KOPT-K1 (cell line): Measurements from ENCODE around the gene RPS21.
"Not testable (repeated sequence)": the region's sequence is repeated elsewhere in the genome, so short reads cannot be mapped to it uniquely, and the experiment has no call there.

Source experiments
- H3K27ac ChIP-seq: fragments of 200-600 bp; sonication (generic); 2 replicates; pipeline ENCODE4 v1.5.1; 2016; ENCODE audit warnings: antibody characterized with exemption, mild to moderate bottlenecking, low read depth, low read length; ENCODE audit not compliant: poor library complexity, severe bottlenecking
- H3K36me3 ChIP-seq: fragments of 200-600 bp; sonication (generic); 2 replicates; pipeline ENCODE4 v1.5.1; 2017; ENCODE audit warnings: antibody characterized with exemption, mild to moderate bottlenecking, low read length, moderate library complexity; ENCODE audit not compliant: insufficient read depth
- H3K9me3 ChIP-seq: fragments of 200-600 bp; sonication (generic); 2 replicates; pipeline ENCODE4 v1.5.1; 2017; ENCODE audit warnings: antibody characterized with exemption, low read length, mild to moderate bottlenecking; ENCODE audit not compliant: insufficient read depth, poor library complexity, severe bottlenecking

RPS21 gene

GRCh38 chr20:62424249-62425107 lies 37.6 kb downstream of the RPS21 start:
- Histone ChIP-seq H3K36me3 (no peaks in the 10 kb centered on the region), H3K27ac (no peak overlapping the region), H3K9me3 (no peaks in the 10 kb centered on the region)

DNA sequence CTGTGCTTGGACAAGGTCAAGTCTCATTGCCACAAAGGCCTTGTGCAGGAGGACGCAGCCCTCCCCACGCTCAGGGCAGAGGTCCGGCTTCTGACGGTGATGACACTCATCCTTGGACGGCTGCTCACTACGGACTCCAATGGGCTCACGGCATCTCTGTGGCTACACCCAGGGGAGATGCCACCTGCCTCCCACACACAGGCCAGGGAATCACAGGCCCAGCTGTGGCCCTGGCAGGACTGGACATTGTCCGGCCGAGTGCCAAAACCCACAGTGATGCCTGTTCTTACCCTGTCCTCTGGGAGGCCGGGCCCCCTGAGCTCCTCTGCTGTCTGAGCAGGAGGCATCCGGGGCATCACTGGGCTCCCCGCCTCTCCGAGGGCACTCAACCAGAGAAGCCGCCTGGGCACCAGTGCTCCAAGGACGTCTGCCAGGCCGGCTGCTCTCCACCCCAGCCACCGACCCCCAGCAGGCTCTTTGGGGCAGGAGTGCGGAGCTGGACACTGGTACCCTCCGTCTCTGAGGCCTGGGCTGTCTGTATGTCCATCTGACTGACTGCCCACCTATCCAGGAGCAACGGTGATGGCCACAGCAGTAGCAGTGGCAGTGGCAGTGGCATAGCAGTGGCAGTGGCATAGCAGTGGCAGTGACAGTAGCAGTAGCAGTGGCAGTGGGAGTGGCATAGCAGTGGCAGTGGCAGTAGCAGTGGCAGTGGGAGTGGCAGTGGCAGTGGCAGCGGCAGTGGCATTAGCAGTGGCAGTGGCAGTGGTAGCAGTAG lies 38.6 kb downstream of the RPS21 start:
- Histone ChIP-seq H3K27ac (no peak overlapping the region), H3K9me3 (no peaks in the 10 kb centered on the region), H3K36me3 (no peaks in the 10 kb centered on the region)

DNA sequence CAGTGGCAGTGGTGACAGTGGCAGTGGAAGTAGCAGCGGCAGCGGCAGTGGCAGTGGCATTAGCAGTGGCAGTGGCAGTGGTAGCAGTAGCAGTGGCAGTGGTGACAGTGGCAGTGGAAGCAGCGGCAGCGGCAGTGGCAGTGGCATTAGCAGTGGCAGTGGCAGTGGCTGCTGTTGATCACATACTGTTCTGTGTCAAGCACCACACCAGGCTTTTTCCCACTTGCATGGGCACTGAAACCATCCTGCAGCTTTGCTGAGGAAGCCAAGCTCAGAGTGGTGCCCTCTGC lies 39.1 kb downstream of the RPS21 start:
- H3K27ac ChIP-seq, H3K36me3 ChIP-seq, H3K9me3 ChIP-seq: not testable (repeated sequence)

- Histone ChIP-seq H3K36me3 (no peaks in the 10 kb centered on the region), H3K27ac (no peak overlapping the region), H3K9me3 (no peaks in the 10 kb centered on the region)
These were observed 39.8 kb downstream of the RPS21 start for GRCh38 chr20:62426699-62427131.

DNA sequence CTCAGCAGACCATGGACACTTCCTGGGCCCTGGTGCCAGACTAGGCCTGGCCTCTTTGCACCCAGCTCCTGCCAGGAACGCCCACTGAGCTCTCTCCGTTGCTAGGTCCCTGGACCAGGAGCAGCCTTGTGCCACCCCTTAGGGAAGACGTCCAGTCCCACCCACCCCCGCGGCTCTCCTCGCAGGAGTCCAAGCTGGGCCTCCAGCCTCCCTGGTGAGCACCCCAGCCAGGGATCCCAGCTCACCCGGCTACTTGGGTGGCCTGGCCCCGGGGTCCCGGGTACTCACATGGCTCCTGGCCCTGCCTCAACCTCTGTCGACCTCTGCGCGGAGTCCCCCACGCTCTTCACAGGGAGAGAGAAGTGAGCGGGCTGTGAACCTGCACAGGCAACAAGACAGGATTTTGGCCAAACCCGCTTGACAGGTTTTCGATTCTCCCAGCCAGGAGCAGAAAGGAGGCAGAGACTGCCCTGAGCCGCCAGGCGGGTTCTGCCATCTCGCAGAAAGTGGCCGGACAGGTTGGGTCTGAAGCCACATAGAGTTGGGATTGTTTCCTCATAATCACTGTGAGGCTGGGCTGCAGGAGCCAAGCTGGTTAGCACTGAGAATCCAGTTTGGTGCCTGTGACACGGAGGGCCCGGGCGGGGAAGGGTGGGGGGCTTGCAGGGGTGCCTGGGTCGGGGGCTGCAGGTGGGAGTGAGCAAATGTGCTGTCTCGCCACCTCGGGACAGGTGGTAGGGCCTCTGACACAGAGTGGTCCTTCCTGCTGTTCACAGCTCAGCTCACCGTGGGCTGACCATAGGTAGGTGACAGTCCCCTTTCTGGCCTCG lies 40.5 kb downstream of the RPS21 start, which contains the start of gene RBBP8NL:
RBBP8NL (minus strand) TSS at position 368 of the 830 bp plus-strand sequence. CDS start 7,892 bp downstream, outside the sequence.
- Histone ChIP-seq H3K27ac (no peak within 1 kb of the TSS), H3K36me3 (no peaks in the 10 kb centered on the region), H3K9me3 (no peaks in the 10 kb centered on the region)

GRCh38 chr20:62428002-62428372 lies 41.1 kb downstream of the RPS21 start:
- Histone ChIP-seq H3K27ac (no peak overlapping the region), H3K36me3 (no peaks in the 10 kb centered on the region), H3K9me3 (no peaks in the 10 kb centered on the region)

DNA sequence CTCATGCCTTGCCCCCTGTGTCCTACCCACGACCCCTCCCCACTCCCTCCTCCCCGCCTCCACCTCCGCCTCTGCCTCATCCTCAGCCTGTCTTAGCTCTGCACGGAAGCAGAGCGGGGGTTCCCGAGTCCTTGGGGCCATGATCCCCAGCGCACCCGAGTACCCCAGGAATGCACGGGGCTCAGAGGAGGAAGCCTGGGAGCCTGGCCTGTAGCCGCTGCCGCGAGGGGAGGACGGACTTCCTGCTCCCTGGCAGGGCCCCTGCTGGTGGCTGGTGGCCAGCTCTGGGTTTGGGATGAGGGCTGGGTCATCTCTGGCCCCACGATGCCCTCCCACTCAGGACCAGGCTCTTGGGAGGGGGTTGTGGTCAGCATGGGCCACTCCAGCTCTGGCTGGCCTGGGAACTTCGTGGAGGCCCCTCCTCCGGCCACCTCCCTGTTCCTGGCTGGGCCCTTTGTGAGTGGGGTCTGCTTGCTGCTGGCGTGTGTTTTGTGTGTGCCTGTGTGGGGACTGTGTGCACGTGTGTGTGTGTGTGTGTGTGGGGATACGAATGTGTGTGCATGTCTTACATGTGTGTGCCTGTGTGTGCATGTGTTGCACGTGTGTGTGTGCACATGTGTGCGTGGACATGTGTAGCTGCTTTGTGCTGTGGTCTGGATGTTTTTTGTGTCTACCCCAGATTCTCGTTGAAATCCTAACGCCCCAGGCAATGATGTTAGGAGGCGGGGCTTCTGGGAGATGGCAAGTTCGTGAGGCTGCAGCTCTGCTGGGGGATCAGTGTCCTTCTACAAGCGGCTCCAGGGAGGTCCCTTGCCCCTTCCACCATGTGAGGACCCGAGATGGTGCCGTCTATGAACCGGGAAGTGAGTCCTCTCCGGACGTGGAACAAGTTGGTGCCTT lies 41.7 kb downstream of the RPS21 start:
- Histone ChIP-seq H3K36me3 (no peaks in the 10 kb centered on the region), H3K9me3 (no peaks in the 10 kb centered on the region), H3K27ac (no peak overlapping the region)

DNA sequence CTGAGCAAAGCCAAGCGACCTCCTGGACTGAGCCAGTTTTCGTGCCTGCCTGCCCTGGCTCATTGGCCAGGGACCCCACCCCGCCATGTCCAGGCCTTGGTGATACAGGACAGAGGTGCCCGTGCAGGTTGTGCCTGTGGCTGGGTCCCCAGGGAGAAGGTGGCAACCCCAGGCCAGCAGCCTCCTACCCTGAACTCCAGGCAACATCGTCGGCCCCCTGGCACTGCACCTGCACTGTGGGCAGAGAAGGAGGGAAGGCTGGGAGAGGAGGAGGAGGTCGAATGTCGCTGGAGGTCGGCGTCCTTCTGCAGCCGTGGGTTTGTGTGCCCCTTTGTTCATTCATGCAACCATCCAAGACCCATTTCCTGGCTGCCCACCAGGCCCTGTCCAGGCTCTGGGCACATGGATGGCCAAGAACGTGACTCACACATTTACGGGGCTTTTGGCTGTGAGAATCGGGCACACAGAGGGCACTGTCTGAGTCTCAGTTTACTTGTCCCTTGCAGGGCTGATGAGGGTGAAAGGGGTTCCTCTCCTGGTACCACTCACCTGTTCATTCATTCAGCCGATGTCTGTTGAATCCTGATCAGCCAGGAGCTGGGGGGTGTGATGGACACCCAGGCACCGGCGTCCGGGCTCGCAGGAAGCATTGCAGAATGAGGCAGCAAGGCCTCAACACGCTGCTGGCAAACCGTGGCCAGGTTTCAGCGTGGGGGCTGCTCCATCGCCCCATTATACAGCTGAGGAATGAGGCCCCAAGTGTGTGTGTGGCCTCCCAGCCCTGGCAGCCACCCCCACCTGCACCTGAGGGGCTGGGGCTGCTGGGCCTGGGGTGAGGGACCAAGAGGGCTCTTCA lies 42.8 kb downstream of the RPS21 start:
- H3K27ac ChIP-seq = no peak overlapping the region
- H3K36me3 ChIP-seq = no peaks in the 10 kb centered on the region
- H3K9me3 ChIP-seq = no peaks in the 10 kb centered on the region

GRCh38 chr20:62430311-62430853 lies 43.5 kb downstream of the RPS21 start:
- Histone ChIP-seq H3K36me3 (no peaks in the 10 kb centered on the region), H3K27ac (no peak overlapping the region), H3K9me3 (no peaks in the 10 kb centered on the region)

- Histone ChIP-seq H3K36me3 (no peaks in the 10 kb centered on the region), H3K9me3 (no peaks in the 10 kb centered on the region), H3K27ac (no peak overlapping the region)
These were observed 44.1 kb downstream of the RPS21 start for GRCh38 chr20:62430866-62431447.

DNA sequence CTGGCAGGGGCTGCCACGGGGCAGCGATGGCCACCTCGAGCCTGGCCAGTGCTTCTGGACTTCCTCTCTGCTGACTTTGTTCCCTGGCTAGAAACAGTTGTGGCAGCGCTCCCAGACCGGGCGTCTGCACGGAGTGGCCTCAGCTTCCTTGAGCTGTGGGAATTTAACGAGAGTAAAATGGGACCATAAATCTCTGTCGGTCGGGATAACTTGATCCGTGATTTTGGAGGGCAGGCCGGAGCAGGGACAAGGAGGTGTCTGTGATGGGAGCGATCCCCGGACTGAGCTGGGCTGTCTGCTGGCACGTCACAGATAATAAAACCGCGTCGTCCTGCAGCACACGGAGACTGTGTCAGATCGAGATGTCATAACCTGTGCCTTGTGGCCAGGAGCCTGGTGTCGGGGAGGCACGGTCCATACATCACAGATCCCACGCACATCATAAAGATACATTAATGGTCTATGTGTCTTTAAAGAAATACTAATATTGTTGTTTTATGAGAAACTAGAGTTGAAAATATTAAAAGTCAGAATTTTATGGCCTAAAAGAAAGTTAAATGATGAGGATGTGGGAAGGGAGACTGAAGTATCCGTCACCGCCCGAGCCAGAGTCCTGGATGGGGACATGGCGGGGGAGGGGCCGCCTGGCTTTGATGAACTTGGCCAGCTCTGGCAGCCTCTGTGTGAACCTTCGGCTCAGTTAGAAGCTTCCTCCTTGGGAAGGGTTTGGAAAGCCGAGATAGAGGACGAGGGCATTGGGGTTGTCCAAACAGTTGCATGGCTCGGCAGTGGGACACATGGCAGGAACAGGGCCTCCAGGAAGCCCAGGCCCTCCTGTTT lies 47.0 kb downstream of the RPS21 start:
- Histone ChIP-seq H3K36me3 (no peaks in the 10 kb centered on the region), H3K9me3 (no peaks in the 10 kb centered on the region), H3K27ac (no peak overlapping the region)

DNA sequence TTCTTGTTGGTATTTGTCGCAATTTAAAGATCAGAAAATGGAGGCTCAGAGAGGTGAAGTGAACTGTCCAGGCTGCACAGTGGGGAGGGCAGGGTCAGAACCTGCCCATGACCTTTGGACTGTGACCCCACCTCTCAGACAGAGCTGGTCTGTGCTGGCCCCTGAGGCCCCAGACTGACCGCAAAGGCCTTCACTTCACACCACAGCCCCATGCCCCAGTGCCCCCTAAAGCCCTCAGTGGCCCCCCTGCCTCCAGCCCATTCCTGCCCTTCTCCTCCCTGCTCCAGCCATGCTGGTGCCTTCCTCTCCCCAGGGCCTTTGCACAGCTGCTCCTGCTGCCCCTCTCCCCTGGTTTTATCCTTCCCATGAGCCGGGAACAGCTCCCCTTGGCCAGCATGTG lies 49.8 kb downstream of the RPS21 start:
- H3K9me3 ChIP-seq = no peaks in the 10 kb centered on the region
- no peak overlapping the region for H3K27ac ChIP-seq
- H3K36me3 ChIP-seq = no peaks in the 10 kb centered on the region
